HepG2 (cell line): ENCODE results near the gene RPL26. TPM values are rescaled to one million over a fixed set of nuclear protein-coding genes. Genes with fewer than 3 reads are reported as not detected.
A peak's percentile ranks its signal among the peaks of the same experiment; 100 is the strongest.

Source experiments
- CHD2 ChIP-seq: IDR thresholded peaks from 2 replicates; pipeline ENCODE4 v1.6.1; 2011; ENCODE audit warnings: low read depth, low read length, improper control_type of control experiment
- HNRNPLL ChIP-seq: fragments of 200-400 bp; formaldehyde crosslinking; IDR thresholded peaks from 2 replicates; pipeline ENCODE4 v1.6.1; 2017; ENCODE audit warnings: mild to moderate bottlenecking, low read depth, low read length; ENCODE audit not compliant: poor library complexity, severe bottlenecking
- HOXA7 ChIP-seq: sonication (generic); formaldehyde crosslinking; IDR thresholded peaks from 2 replicates; pipeline ENCODE4 v1.8.1; 2022; ENCODE audit warnings: mild to moderate bottlenecking, missing genetic modification reagents, moderate library complexity
- JARID2 ChIP-seq: sonication (generic); formaldehyde crosslinking; IDR thresholded peaks from 2 replicates; pipeline ENCODE4 v1.8.1; 2023; ENCODE audit warnings: missing genetic modification reagents, inconsistent platforms; ENCODE audit not compliant: insufficient replicate concordance
- KDM1A ChIP-seq: IDR thresholded peaks from 2 replicates; pipeline ENCODE4 v1.6.1; 2016; ENCODE audit warnings: missing compliant biosample characterization
- KDM2A ChIP-seq: sonication (generic); formaldehyde crosslinking; IDR thresholded peaks from 2 replicates; pipeline ENCODE4 v1.4.0; 2020; ENCODE audit warnings: low read depth, missing genetic modification reagents, borderline replicate concordance
- MED1 ChIP-seq: sonication (generic); formaldehyde crosslinking; IDR thresholded peaks from 2 replicates; pipeline ENCODE4 v1.4.0; 2020; ENCODE audit warnings: missing genetic modification reagents
- NR2F2 ChIP-seq: IDR thresholded peaks from 2 replicates; pipeline ENCODE4 v1.6.1; 2012; ENCODE audit warnings: low read depth, inconsistent platforms, borderline replicate concordance
- NR2F6 ChIP-seq, 2 experiments: IDR thresholded peaks; 2 replicates each; pipeline ENCODE4 v1.6.1; 2016; ENCODE audit warnings: antibody characterized with exemption in 1 of 2, mild to moderate bottlenecking in 1 of 2
- SIN3B ChIP-seq: fragments of 150-350 bp; IDR thresholded peaks from 2 replicates; pipeline ENCODE4 v1.6.1; 2014; ENCODE audit warnings: low read length
- STAT5B ChIP-seq: sonication (generic); formaldehyde crosslinking; IDR thresholded peaks from 2 replicates; pipeline ENCODE4 v1.4.0; 2020; ENCODE audit warnings: missing genetic modification reagents
- SYNCRIP ChIP-seq: fragments of 200-400 bp; formaldehyde crosslinking; IDR thresholded peaks from 2 replicates; pipeline ENCODE4 v1.6.1; 2018; ENCODE audit warnings: mild to moderate bottlenecking, low read depth, low read length; ENCODE audit not compliant: insufficient read depth
- ZBTB8A ChIP-seq: sonication (generic); formaldehyde crosslinking; IDR thresholded peaks from 2 replicates; pipeline ENCODE4 v1.4.0; 2020; ENCODE audit warnings: mild to moderate bottlenecking, low read depth, missing genetic modification reagents, borderline replicate concordance
- ZNF235 ChIP-seq: sonication (generic); formaldehyde crosslinking; IDR thresholded peaks from 2 replicates; pipeline ENCODE4 v1.8.1; 2023; ENCODE audit warnings: mild to moderate bottlenecking, missing genetic modification reagents, borderline replicate concordance
- ZNF292 ChIP-seq: sonication (generic); formaldehyde crosslinking; IDR thresholded peaks from 2 replicates; pipeline ENCODE4 v1.8.1; 2022; ENCODE audit warnings: mild to moderate bottlenecking, low read depth, missing genetic modification reagents, borderline replicate concordance
- ZNF7 ChIP-seq: IDR thresholded peaks from 2 replicates; pipeline ENCODE4 v1.6.1; 2016; ENCODE audit warnings: missing biosample characterization, missing genetic modification reagents
- ZNF737 ChIP-seq: sonication (generic); formaldehyde crosslinking; IDR thresholded peaks from 2 replicates; pipeline ENCODE4 v1.5.0; 2020; ENCODE audit warnings: missing genetic modification reagents, mild to moderate bottlenecking, borderline replicate concordance
- ZNF75D ChIP-seq: sonication (generic); formaldehyde crosslinking; IDR thresholded peaks from 2 replicates; pipeline ENCODE4 v1.8.1; 2023; ENCODE audit warnings: missing genetic modification reagents, mild to moderate bottlenecking, borderline replicate concordance
- polyA plus RNA-seq, 8 experiments: library from polyadenylated mRNA; depleted of rRNA in 3 of 8; stranded (reverse) in 7 of 8; unstranded in 1 of 8; fragments of >200 nt; fragmentation: Illumina TruSeq in 4 of 8; extraction: Trizol in 4 of 8; gene quantifications; 2 replicates each; pipeline versions ENCODE4 v1.2.1 to v1.2.3, GENCODE V29; 2011 to 2016; ENCODE audit warnings: low read depth in 4 of 8, missing spikeins in 1 of 8, mixed read lengths in 1 of 8; ENCODE audit not compliant: insufficient read depth in 1 of 8
- total RNA-seq, 5 experiments: library from RNA; depleted of rRNA; stranded (reverse); fragments of >200 nt; fragmentation: Illumina TruSeq; extraction: Trizol; gene quantifications; 2 replicates each; pipeline ENCODE4 v1.2.3, GENCODE V29; 2016; ENCODE audit warnings: low read depth in 1 of 5
- TF ChIP-seq, protein P1 (sequence below): sonication (generic); formaldehyde crosslinking; IDR thresholded peaks from 2 replicates; pipeline ENCODE4 v1.8.0; 2022; ENCODE audit warnings: mild to moderate bottlenecking, missing genetic modification reagents; ENCODE audit not compliant: insufficient replicate concordance
- TF ChIP-seq, protein P2 (sequence below): sonication (generic); formaldehyde crosslinking; IDR thresholded peaks from 2 replicates; pipeline ENCODE4 v1.5.0; 2020; ENCODE audit warnings: missing genetic modification reagents, mild to moderate bottlenecking, borderline replicate concordance
- TF ChIP-seq, protein P3 (sequence below), 2 experiments: sonication (generic) in 1 of 2; formaldehyde crosslinking in 1 of 2; IDR thresholded peaks; 2 replicates each; pipeline versions ENCODE4 v1.4.0 to v1.6.1; 2016 to 2020; ENCODE audit warnings: borderline replicate concordance in 1 of 2, low read depth in 1 of 2, mild to moderate bottlenecking in 1 of 2, missing genetic modification reagents in 1 of 2
- TF ChIP-seq, protein P4 (sequence below): sonication (generic); formaldehyde crosslinking; IDR thresholded peaks from 2 replicates; pipeline ENCODE4 v1.5.0; 2020; ENCODE audit warnings: missing genetic modification reagents

RPL26 gene
- total and polyA plus RNA-seq, 2 of the 13 experiments (the other 11 are each of a cell fraction or from before 2014, with no cell fraction given), result 2,817 to 3,529 TPM

DNA sequence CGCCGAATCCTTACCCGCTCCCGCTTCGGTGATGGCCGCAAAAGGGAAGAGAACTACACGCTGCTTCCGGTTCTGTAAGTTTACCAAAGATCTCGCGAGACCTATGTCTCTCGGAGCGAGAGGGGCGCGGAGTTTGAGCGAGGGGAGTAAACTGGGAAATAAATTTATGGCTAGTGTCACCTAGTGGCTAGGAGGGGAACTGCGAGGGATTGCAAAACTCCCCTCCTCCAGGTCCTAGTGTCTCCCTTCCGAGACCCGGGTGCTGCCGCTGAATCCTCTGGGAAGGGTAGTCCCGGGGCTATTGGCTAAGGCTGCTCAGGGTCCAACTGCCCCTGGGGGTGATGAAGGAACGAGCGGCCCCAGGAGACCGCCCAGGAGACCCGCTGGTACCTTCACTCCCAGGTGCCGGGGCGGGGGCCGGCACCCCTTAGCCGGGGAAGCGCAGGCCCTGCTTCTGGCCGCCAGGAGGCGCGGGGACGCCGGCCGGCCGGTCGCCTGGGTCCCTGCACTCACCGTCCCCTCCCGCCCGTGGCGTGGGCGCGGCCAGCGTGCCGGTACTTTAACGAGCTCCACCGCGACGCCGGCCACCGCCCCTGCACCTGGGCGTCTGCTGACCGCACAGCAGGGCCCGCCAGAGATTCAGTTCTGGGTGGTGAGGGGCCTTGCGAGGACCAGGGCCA lies at the start of gene RPL26 (continued):
- TF ChIP-seq HOXA7 (CRISPR knock-in tag) (no peak), HNRNPLL (peak; percentile 65), KDM1A (CRISPR knock-in tag) (0 out of 2 replicates have a peak, but pooled peaks have one; percentile 44), CHD2 (peak; percentile 96), STAT5B (CRISPR knock-in tag) (no peak), ZNF737 (no peak), SIN3B (0 out of 2 replicates have a peak, but pooled peaks have one; percentile 65), JARID2 (CRISPR knock-in tag) (no peak), ZBTB8A (no peak), ZNF7 (CRISPR knock-in tag) (no peak), ZNF75D (CRISPR knock-in tag) (no peak), NR2F6 (IDR thresholded peaks at IDR 0.05) (no peak), NR2F6 (CRISPR knock-in tag; IDR thresholded peaks at IDR 0.05) (no peak), KDM2A (CRISPR knock-in tag) (peak; percentile 64; the same call in 1 of the 2 replicates), ZNF292 (CRISPR knock-in tag) (0 out of 2 replicates have a peak, but pooled peaks have one; percentile 18), NR2F2 (no peak), ZNF235 (CRISPR knock-in tag) (no peak), SYNCRIP (no peak), MED1 (peak; percentile 65)
- TF ChIP-seq, protein P1, sequence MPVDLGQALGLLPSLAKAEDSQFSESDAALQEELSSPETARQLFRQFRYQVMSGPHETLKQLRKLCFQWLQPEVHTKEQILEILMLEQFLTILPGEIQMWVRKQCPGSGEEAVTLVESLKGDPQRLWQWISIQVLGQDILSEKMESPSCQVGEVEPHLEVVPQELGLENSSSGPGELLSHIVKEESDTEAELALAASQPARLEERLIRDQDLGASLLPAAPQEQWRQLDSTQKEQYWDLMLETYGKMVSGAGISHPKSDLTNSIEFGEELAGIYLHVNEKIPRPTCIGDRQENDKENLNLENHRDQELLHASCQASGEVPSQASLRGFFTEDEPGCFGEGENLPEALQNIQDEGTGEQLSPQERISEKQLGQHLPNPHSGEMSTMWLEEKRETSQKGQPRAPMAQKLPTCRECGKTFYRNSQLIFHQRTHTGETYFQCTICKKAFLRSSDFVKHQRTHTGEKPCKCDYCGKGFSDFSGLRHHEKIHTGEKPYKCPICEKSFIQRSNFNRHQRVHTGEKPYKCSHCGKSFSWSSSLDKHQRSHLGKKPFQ (CRISPR knock-in tag), result no peak
- TF ChIP-seq, protein P2, sequence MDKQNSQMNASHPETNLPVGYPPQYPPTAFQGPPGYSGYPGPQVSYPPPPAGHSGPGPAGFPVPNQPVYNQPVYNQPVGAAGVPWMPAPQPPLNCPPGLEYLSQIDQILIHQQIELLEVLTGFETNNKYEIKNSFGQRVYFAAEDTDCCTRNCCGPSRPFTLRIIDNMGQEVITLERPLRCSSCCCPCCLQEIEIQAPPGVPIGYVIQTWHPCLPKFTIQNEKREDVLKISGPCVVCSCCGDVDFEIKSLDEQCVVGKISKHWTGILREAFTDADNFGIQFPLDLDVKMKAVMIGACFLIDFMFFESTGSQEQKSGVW (CRISPR knock-in tag), result no peak
- TF ChIP-seq, protein P3, sequence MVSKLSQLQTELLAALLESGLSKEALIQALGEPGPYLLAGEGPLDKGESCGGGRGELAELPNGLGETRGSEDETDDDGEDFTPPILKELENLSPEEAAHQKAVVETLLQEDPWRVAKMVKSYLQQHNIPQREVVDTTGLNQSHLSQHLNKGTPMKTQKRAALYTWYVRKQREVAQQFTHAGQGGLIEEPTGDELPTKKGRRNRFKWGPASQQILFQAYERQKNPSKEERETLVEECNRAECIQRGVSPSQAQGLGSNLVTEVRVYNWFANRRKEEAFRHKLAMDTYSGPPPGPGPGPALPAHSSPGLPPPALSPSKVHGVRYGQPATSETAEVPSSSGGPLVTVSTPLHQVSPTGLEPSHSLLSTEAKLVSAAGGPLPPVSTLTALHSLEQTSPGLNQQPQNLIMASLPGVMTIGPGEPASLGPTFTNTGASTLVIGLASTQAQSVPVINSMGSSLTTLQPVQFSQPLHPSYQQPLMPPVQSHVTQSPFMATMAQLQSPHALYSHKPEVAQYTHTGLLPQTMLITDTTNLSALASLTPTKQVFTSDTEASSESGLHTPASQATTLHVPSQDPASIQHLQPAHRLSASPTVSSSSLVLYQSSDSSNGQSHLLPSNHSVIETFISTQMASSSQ (IDR thresholded peaks at IDR 0.05; ENCODE audit: low read depth), result 0 out of 2 replicates have a peak, but pooled peaks have one; percentile 25
- TF ChIP-seq, protein P3 (CRISPR knock-in tag; IDR thresholded peaks at IDR 0.05; ENCODE audit: borderline replicate concordance), result no peak; the same call in 1 of the 2 replicates
- TF ChIP-seq, protein P4, sequence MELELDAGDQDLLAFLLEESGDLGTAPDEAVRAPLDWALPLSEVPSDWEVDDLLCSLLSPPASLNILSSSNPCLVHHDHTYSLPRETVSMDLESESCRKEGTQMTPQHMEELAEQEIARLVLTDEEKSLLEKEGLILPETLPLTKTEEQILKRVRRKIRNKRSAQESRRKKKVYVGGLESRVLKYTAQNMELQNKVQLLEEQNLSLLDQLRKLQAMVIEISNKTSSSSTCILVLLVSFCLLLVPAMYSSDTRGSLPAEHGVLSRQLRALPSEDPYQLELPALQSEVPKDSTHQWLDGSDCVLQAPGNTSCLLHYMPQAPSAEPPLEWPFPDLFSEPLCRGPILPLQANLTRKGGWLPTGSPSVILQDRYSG (CRISPR knock-in tag), result no peak
